Mesenteric fat pad (tissue), 1 donor: Measurements from ENCODE around the gene TEX13A. TPM values are rescaled to one million over a fixed set of nuclear protein-coding genes. Genes with fewer than 3 reads are reported as not detected.
"Not testable (repeated sequence)": the region's sequence is repeated elsewhere in the genome, so short reads cannot be mapped to it uniquely, and the experiment has no call there.

Experiments used
- DNase-seq: peaks from one replicate; pipeline ENCODE4 v3.0.0-alpha.2; 2020; ENCODE audit warnings: low spot score
- long read RNA-seq: library from polyadenylated mRNA; unstranded; transcript quantifications from one replicate; pipeline ENCODE4 v2.0.0, GENCODE V29; 2020
- total RNA-seq: library from RNA; stranded (reverse); fragmentation: NEBNext Ultra II Directional; extraction: Animal tissue kit (Norgen Biotek cat#: 25700); gene quantifications from one replicate; pipeline ENCODE4 v1.2.1, GENCODE V29; 2021
- donor health status: DM: yes; HTN: yes; CAD: no.

The TEX13A gene
- not detected for total RNA-seq
- long read RNA-seq: 0 reads

- DNase-seq: no peak
These were observed at the start of gene TEX13A for GRCh38 chrX:105220636-105221035. Gene TEX13A, minus strand, starts transcription at chrX:105220694. Its CDS starts 297 bp downstream, at chrX:105220397.

- no peak for DNase-seq
These were observed 48.9 kb upstream of the TEX13A start for GRCh38 chrX:105269386-105269785.

- DNase-seq: no peak
These were observed 46.7 kb upstream of the TEX13A start for GRCh38 chrX:105267167-105267566.

GRCh38 chrX:105266456-105266855 is 46.0 kb upstream of the TEX13A start:
- DNase-seq: no peak

- DNase-seq: no peak
These were observed 44.6 kb upstream of the TEX13A start for GRCh38 chrX:105265093-105265492.

GRCh38 chrX:105263801-105264200 is 43.3 kb upstream of the TEX13A start:
- no peak for DNase-seq

GRCh38 chrX:105263171-105263570 is 42.7 kb upstream of the TEX13A start:
- no peak for DNase-seq

- no peak for DNase-seq
These were observed 40.0 kb upstream of the TEX13A start for GRCh38 chrX:105260291-105261043.

GRCh38 chrX:105241056-105241455 is 20.6 kb upstream of the TEX13A start:
- no peak for DNase-seq

GRCh38 chrX:105237407-105237806 is 16.9 kb upstream of the TEX13A start:
- not testable (repeated sequence) for DNase-seq

GRCh38 chrX:105229146-105229545 is 8.7 kb upstream of the TEX13A start:
- no peak for DNase-seq

- DNase-seq: no peak
These were observed 8.1 kb upstream of the TEX13A start for GRCh38 chrX:105228602-105229001.

GRCh38 chrX:105226499-105226898 is 6.0 kb upstream of the TEX13A start:
- DNase-seq: no peak

GRCh38 chrX:105221374-105221773 is 880 bp upstream of the TEX13A start:
- DNase-seq: no peak

GRCh38 chrX:105219454-105220401 is 766 bp downstream of the TEX13A start:
- DNase-seq: peak; percentile 88

GRCh38 chrX:105211066-105211575 is 9.4 kb downstream of the TEX13A start:
- no peak for DNase-seq

GRCh38 chrX:105210258-105210657 is 10.2 kb downstream of the TEX13A start:
- DNase-seq: no peak

- no peak for DNase-seq
These were observed 11.1 kb downstream of the TEX13A start for GRCh38 chrX:105209406-105209805.

- DNase-seq: no peak
These were observed 28.6 kb downstream of the TEX13A start for GRCh38 chrX:105191878-105192277.

GRCh38 chrX:105190252-105190853 is 30.1 kb downstream of the TEX13A start:
- DNase-seq: no peak

- DNase-seq: no peak
These were observed 31.4 kb downstream of the TEX13A start for GRCh38 chrX:105189093-105189492.

GRCh38 chrX:105179644-105180043 is 40.9 kb downstream of the TEX13A start:
- no peak for DNase-seq
